Umbilical cord (tissue), 2 donors: Measurements from ENCODE around the gene PLCXD3. TPM values are rescaled to one million over a fixed set of nuclear protein-coding genes. Genes with fewer than 3 reads are reported as not detected.

Source experiments
- DNase-seq: peaks from one replicate; pipeline ENCODE4 v3.0.0-alpha.2; 2015; ENCODE audit warnings: low spot score
- total RNA-seq: library from RNA; depleted of rRNA; stranded (reverse); fragments of >200 nt; gene quantifications from one replicate; pipeline ENCODE4 v1.2.3, GENCODE V29; 2014; ENCODE audit warnings: low replicate concordance; ENCODE audit not compliant: insufficient read depth

The PLCXD3 gene
- total RNA-seq, 1 donor from 2014 or later = 5.3 TPM

DNA sequence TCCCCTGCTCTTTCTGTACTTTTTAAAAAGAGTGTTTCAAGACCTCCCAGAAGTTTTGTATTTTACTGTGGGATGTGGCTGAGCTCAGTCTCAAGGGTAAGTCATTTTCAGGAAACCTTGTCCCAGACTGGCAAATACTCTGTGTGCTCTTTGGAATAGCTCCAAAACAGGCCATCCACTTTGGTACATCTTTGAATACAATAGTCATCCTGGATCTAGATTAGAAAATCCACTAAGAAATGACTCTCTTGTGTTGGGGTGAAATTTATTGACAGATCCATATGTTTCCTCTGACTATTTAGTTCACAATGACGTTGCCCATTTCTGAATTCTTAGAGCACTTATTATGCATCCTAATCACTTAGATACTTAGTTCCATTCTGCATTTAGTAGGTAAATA, 95.2 kb downstream of the PLCXD3 start:
- no peak for DNase-seq

DNA sequence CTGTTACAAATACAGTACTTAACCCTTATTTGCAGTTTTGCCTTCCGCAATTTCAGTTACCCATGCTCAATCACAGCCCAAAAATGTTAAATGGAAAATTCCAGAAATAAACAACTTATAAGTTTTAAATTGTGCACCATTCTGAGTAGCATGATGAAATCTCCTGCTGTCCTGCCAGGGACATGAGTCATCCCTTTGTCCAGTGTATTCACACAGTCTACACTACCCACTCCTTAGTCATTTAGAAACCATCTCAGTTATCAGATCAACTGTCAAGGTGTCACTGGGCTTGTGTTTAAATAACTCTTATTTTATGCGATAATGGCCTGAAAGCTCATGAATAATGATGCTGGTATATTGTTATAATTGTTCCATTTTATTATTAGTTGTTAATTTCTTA, 95.8 kb downstream of the PLCXD3 start:
- DNase-seq = peak; percentile 5

DNA sequence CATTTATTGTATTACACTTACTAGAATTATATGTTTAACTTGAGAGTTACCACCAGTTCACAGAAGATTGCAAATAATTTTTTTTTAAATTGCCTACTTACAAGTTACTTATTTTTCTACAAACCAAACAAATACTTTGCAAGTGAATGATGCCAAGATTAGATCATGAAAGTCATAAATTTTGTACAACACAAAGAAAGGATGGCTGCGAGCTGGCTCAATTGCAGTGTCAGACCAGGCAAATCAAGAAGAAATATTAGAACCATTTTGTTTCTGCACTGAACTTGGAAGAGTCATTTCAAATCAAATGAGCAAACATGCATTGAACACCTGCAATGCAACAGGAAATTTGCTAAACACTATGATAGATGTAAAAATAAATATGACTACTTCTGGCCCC, 97.3 kb downstream of the PLCXD3 start:
- DNase-seq = no peak

DNA sequence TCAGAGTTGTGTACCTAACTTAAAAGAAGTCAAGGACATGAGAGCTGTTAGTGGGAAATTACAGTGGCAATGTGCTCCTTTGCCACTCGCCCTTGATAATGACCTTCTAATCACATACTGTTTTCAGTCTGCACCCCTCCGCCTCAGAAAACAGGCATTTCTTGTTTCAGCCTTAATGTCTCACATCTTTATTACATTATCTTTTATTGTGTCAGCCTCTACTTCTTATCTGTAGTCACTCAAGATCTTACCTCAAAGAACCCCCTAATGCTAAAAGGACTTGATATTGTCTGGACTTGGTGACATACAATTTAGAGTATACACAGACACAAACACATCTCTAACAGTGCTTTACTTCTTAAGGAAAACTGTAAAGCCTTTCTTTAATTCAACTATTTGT, 97.9 kb downstream of the PLCXD3 start:
- DNase-seq = no peak

DNA sequence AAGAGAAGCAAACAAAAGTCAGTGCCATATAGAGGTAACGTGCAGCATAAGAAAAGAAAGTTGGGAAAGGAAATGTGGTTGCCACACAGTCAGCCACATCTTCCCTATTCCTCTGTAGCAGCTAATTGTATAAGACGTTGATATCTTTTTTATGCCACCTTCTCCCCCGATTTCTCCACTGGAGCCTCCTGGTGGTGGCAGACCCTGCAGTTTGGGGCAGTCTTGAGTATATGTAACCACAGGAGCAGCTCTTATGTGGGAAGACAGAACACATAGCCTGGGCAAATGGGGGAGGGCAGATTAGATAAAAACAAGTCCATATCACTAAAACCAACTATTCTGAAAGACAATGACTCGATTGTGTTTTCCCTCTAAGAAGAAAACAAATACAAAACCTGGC, 99.7 kb downstream of the PLCXD3 start:
- DNase-seq = no peak

DNA sequence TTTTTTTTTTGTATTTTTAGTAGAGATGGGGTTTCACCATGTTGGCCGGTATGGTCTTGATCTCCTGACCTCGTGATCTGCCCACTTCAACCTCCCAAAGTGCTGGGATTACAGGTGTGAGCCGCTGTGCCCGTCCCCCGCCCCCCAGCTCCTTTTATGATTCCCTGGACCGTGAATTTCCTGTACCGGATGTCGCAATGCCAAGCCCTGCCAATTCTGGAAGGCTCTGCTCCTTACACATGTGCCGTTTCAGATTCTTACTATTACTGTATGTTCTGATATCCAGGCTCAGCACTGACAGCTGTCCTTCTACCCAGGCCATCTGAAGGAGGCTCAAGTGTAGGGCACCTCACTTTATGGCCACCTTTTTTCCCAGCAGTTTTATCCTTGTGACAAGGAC, 100.1 kb downstream of the PLCXD3 start:
- DNase-seq = no peak

DNA sequence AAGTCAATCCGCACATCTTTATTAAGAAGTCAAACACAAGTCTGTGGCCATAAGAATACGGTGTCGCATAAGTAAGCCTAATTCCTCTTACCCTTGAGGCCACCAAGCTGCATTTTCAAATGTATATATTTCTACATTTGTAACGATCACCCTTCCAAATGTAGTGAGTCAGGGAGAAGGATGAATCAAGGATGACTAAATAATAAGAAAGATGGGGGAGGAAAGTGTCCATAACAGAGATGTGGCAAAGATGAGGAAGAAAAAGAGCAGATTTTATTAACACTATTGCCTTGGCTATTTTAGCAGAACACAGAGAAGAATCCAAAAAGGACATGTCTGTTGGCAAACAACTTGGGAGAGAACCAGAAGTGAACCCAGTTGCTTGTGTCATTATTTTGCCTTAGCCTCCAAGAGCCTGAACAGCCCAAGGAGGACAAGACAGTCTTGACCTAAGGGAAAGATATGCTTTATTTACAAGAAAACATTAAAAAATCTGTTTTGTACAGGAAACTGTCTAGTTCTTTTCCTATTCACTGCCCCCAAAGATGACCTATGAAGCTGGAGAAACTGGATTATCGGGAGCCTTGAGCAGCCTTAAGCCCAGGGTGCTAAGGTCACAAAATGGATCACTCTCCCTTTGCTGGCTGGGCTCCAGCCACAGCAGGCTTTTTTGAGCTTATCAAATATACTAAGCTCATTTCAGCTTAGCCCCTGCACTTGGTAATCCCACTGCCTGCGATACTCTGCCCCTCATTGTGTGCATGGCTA, 101.5 kb downstream of the PLCXD3 start:
- no peak for DNase-seq

DNA sequence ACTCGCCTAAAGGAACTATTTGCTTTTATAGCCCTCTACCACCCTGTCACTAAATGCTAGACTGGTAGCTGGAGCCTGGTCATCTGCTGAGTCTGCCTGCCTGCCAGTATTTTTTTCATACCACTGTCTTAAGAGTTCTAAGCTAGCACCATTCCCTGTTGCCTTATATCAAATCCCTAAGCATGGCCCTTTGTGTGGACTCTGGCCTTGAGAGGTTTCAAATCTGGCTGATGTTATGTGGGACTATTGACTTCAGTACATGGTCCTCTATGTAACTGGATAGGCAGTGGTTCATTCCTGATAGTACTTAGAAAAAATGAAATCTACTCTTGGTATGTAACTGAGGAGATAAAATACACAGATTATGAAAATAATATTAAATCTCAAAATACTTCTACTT, 103.5 kb downstream of the PLCXD3 start:
- no peak for DNase-seq

DNA sequence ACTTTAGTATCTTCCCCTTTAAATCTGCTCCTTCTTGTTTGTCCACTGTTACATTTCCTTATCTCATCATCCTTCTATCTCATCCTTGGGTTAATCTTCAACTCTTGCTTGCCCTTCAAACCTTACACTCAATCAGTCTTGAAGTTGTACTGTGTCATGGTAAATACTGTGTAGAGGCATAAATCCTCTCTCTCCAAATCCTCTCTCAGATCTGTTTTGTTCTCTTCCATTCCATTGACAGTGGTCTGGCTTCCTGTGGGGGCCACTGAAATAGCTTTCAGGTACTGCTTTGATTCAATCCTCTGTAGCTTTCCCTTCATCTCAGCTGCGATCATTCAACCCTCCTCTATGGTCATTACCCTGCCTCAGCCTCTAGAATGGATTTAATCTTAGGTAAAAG, 104.0 kb downstream of the PLCXD3 start:
- DNase-seq = no peak

DNA sequence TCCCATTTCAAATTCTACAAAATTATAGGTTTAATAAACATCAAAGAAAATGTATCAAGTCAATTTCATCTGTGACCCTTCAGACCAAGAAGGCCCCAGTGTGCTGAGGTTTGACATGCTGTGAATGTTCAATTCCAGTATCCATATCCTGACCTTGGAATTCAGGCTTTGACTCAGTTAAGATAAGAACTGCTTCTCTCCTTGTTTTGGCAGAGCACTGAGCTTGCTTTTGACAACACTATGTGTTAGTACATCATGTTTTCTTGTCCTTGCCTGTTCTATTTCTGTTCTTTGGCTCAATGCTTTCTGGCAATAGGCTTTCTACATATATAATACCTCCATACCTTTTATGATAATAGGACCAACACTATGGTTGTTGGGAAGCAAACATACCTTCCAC, 105.6 kb downstream of the PLCXD3 start:
- no peak for DNase-seq

DNA sequence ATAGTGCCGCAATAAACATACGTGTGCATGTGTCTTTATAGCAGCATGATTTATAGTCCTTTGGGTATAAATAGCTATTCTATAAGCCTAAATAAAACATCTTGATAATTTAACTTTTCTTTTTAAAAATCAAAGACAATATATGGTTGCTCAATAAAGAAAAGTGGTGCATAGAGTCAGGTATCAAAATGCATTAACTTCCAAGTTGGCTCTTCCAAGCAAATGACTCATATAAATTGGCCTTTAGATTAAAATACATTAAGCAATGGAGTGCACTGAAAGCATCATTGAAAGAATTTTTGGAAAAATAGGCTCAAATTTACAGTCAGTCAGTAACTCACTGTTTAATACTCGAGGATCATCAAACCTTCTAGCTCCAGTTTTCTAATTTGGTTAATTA, 106.6 kb downstream of the PLCXD3 start:
- no peak for DNase-seq

DNA sequence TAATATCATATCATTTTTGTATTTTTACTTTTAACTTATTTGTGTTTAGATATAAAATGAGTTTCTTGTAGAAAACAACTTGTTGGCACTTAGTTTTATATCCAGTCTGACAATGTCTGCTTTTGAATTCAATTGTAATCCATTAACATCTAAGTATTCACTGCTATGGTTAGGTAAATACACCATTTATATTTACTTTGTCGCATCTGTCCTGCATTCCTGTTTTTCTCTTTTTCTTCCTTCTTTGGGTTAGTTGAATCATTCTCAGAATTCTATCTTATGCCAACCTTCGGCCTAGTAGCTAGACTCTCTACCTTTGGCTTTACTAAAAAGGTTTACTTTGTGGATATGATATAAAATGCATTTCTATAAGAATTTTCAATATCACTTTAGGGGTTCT, 107.6 kb downstream of the PLCXD3 start:
- no peak for DNase-seq

DNA sequence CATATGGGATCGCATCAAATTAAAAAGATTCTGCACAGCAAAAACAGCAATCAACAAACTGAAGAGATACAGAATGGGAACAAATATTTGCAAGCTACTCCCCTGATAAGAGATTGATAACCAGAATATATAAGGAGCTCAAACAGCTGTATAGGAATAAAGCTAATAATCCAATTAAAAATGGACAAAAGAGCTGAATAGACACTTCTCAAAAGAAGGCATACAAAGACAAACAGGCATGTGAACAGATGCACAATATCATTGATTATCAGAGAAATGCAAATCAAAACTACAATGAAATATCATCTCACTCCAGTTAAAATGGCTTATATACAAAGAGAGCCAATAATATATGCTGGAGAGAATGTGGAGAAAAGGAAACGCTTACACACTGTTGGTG, 110.6 kb downstream of the PLCXD3 start:
- no peak for DNase-seq

DNA sequence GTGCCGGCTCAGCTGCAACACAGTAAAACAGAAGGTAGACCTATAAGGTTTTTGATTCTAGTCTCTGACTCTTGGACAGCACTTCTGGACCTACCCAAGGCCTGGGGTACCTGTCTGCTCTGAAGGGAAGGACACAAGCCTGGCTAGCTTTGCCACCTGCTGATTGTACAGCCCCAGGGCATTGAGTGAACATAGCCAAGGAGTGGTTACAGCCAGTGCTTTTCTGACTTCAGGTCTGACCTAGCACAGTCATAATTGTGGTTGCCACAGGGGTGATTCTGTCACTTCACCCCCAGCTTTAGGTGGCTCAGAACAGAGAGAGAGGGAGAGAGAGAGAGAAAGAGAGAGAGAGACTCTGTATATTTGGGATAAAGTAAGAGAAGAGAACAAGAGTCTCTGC, 118.4 kb downstream of the PLCXD3 start:
- no peak for DNase-seq

DNA sequence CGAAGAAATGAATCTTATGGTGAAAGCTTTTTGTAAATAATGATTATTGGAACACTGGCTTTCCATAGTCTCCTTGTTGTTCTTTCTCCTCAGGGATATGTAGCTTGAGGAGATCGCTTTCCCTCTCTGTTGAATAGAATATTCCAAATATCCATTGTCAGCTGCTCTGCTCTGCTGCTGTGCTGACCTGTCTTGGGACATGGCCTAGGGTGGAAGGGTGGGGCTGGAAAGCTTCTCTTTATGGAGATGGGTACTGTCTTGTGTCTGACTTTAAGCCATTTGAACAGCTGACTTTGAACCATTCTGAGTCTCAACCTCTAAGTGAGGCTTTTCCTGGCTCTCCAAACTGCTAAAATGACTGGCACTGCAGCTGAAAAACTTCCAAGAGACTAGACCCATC, 135.8 kb downstream of the PLCXD3 start:
- DNase-seq = no peak

DNA sequence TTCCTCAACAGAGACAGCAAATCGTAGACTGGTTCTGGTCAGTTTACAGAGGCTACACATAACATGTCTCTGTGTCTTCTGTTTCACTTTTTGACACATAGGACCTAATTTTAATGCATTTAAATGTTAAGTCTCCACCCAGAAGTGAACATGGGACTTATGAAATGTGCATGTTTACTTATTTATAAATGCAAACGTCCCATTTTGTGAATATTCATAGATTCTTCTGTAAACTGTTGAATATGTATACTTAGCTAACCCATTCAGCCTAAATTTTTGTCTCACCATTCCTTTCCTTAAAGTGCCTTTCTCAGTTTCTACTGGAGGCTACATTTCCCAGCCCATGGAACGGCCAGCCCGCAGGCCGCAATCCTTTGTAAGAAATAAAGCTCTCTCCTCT, 137.2 kb downstream of the PLCXD3 start:
- no peak for DNase-seq

DNA sequence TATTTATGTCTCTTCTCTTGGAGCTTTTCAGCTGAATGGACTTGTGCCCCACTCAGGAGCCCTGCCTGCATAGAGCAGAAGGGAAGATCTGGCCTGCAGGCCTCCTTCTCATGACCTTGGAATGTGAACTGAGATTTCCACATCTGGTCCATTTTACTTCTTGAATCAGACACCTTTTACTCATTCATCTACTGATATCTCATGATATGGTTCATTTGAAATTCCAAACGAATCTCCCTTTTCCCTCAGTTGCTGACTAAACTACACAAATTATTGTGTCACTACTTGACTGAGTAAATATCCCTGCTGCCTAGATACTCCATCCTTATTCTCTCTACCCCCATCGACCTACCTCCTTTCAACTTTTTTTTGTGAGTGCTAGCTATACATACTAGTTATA, 138.7 kb downstream of the PLCXD3 start:
- DNase-seq = no peak

DNA sequence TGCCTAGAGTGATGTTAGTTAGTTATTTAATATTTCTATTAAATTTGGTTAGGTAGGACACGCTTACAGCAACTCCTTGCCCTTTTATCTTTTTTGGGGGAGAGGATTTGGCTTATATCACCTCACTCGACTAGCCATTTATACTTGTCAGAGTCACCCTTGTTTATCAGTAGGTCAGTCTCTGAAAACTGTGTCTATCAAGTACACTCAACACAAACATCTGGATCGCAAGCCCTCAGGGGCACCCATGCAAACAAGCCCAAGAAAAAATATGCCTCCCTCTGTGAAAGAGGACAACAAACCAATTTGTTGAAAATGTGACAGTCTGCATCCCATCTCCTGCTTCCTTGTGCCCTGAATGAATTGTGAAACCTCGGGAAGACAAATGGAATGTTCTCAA, 139.9 kb downstream of the PLCXD3 start:
- DNase-seq = no peak

DNA sequence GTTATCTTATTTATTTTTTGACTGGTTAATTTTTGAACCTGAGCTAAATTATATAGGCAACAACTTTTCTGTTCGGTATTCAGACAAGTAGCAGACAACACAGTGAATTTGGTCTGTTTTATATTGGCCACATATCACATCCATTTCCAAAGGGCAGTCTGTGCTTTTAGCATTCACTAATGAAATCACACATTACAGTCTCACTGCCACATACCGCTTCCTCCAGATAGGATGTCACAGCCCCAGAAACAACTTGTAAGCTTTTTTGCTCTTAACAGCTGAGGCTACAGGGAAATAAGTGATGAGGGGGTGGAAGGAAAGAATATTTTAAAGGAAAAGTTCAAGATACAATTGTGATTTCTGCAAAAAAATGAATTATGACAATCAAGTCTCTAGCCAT, 140.6 kb downstream of the PLCXD3 start:
- DNase-seq = no peak

DNA sequence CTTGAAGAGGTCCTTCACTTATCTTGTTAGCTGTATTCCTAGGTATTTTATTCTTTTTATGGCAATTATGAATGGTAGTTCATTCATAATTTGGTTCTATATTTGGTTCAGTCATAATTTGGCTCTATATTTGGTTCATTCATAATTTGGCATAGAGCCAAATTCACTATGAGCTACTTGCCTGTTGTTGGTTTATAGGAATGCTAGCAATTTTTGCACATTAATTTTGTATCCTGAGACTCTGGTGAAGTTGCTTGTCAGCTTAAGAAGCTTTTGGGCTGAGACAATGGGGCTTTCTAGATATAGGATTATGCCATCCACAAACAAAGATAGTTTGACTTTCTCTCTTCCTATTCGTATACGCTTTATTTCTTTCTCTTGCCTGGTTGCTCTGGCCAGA, 142.2 kb downstream of the PLCXD3 start:
- DNase-seq = no peak

DNA sequence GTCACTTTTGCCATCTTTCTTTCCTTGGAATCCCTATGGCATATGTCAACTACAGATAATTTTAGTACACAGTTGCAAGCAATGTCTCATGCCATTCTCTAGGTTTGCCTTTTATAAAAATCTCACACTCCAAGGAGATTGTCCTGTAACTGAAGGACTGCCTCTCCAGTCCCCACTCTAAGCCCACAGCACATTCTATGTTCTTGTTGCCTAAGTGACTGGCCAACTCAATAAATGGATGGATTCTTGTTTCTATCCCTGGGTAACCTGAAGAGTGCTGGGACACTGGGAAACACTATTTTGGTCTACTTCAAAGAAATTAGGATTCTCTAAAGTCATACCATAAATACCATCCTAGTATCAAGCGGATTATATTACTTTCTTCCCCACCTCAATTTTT, 145.0 kb downstream of the PLCXD3 start:
- no peak for DNase-seq

DNA sequence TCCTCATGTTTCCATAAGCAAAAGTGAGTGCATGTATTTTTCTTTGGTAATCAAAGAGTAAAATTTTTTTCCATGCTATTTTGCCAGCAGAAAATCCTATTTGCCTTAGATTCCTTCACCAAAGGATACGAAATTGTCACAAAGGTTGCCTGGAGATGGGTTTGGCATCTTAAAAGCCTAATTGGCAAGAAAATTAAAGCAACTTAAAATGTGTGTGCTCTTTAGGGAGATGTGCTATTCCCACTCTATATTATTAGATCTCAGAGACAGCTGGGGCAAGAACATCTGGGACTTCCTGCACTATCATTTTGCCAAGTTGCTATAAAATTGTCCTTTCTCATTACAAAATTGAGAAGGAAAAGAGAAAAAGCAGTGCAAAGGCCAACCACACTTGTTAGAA, 146.1 kb downstream of the PLCXD3 start:
- no peak for DNase-seq

DNA sequence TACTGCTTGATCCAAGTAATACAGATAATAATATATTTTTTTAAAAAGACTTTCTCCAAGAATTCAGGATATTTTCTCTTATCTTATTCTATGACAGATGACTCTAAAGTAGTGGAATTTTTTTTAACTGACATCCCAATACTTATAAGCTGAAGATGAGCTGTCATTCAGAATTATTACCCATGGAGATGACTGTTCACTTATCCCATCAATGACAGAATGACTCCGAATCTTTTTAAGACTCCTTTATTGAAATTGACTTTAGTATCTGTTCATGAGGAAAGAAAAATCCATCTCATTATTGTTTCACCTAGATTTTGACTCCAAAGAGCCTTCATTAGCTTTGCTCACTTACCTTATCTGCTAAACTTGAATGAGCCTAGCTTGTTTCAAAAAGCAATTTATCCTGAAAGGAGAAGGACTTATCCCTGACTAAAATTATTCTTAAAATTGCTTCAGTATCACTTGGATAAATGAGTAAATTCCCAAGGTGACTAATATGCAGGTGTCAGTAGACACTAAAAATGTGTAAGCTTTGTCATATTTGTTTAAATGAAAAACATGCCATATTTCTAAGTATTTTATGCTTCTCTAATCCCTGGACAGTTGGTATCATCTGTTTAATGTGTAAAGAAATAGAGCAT, 146.9 kb downstream of the PLCXD3 start:
- no peak for DNase-seq

DNA sequence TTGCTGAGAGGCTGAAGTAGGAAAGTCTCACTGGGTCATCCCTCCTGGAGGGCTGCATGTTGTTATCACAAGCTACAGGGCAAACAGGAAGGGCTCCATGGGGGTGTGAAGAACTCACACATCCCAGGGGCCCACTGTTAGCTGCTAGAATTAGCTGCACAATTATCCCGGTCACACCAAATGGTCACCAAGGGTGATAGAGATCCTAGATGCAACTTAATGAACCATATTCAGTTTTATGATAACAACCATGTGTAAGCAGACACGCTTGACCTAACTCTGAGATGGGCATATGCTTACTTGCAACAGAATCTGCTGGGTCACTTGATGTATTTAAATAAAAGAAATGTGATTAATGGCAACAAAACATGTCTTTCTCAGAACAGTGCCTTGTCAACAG, 153.6 kb downstream of the PLCXD3 start:
- DNase-seq = no peak
